Measurements from ENCODE around the gene CAPNS1.

Gene CAPNS1

DNA sequence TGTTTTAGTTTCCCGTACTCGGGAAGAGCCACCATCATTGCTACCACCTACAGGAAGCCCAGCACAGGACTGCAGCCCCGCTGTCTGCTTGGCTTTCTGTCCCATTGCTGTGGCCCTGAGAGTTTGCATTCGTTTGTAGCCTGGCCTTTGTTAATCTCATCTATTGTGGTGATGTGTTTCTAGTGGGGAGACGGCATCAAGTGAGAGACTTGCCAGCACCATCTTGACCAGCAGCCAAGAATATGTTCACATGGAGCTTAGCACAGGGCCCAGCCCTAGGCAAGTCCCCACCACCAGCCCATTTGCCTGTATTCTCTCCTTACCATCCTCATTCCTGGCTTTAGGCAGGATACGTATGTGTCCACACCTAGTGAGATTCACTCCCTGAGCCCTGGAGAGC, 46.2 kb upstream of the CAPNS1 start:
- Histone ChIP-seq H3K9ac (no peak overlapping the region), H3K79me2 (no peaks in the 10 kb centered on the region)
- TF ChIP-seq, protein P1, sequence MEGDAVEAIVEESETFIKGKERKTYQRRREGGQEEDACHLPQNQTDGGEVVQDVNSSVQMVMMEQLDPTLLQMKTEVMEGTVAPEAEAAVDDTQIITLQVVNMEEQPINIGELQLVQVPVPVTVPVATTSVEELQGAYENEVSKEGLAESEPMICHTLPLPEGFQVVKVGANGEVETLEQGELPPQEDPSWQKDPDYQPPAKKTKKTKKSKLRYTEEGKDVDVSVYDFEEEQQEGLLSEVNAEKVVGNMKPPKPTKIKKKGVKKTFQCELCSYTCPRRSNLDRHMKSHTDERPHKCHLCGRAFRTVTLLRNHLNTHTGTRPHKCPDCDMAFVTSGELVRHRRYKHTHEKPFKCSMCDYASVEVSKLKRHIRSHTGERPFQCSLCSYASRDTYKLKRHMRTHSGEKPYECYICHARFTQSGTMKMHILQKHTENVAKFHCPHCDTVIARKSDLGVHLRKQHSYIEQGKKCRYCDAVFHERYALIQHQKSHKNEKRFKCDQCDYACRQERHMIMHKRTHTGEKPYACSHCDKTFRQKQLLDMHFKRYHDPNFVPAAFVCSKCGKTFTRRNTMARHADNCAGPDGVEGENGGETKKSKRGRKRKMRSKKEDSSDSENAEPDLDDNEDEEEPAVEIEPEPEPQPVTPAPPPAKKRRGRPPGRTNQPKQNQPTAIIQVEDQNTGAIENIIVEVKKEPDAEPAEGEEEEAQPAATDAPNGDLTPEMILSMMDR (IDR thresholded peaks at IDR 0.05), result no peak

DNA sequence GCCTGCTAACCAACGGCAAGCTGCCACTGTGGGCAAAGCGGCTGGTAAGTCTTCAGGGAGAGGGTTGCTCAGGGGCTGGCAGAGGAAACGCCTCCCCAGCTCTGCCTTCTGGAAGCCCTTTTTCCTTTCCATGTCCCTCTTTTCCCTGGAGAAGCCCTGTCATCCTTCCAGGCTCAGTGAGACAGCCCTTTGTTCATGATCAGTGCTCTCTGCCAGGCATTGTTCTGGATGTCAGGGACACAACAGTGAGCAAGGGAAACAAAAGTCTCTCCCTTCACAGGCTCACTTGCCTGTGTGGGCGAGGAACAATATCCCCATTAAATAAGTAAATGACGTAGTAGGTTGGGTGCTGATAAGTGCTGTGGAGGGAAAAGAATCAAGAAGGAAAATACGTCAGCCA, 42.8 kb upstream of the CAPNS1 start:
- H3K27ac ChIP-seq, result no peak overlapping the region

More for the DNA sequence above, 46.2 kb upstream of the CAPNS1 start:
- H3K36me3 ChIP-seq (ENCODE audit: control insufficient read depth, insufficient read depth, low read length), result no peaks in the 10 kb centered on the region
- no peak overlapping the region for H3K4me3 ChIP-seq (ENCODE audit: low read depth, low read length)
- H3K9me3 ChIP-seq (ENCODE audit: control insufficient read depth, low read length), result no peaks in the 10 kb centered on the region
- no peak overlapping the region for H3K4me2 ChIP-seq (ENCODE audit: low read length)
- no peaks in the 10 kb centered on the region for H3K4me1 ChIP-seq
- no peak overlapping the region for H3K27ac ChIP-seq
- H2AFZ ChIP-seq, result no peak overlapping the region
- H3K27me3 ChIP-seq (ENCODE audit: control insufficient read depth, insufficient read depth, low read length), result no peaks in the 10 kb centered on the region

DNA sequence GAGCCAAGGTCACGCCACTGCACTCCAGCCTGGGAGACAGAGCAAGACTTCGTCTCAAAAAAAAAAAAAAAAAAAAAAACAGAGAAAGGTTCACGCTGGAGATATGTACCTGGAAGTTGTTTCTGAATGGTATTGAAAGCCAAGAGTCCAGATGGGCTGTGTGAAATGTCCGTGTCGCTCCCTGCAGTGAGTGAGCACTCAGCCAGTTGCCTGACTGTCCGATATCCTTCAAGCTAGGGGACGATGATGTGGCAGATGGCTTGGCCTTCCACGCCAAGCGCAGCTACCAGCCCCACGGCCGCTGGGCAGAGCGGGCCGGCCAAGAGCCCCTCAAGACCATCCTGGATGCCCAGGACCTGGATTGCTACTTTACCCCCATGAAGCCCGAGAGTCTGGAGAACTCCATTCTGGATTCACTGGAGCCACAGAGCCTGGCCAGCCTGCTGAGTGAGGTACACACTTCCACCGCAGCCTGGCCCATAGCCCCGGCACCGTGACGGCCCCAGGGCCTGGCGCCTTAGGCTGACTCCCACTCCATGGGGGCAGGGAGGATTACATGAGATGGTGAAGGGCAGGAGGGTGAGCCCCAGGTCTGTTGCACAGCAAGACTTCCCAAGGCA, 40.6 kb upstream of the CAPNS1 start:
- H3K27ac ChIP-seq, result no peak overlapping the region
- H3K79me2 ChIP-seq, result no peaks in the 10 kb centered on the region
- no peaks in the 10 kb centered on the region for H3K36me3 ChIP-seq (ENCODE audit: control insufficient read depth, insufficient read depth, low read length)
- no peaks in the 10 kb centered on the region for H3K27me3 ChIP-seq (ENCODE audit: control insufficient read depth, insufficient read depth, low read length)
- no peaks in the 10 kb centered on the region for H3K4me1 ChIP-seq
- no peak overlapping the region for H3K4me3 ChIP-seq (ENCODE audit: low read depth, low read length)
- no peak overlapping the region for H3K9ac ChIP-seq
- no peaks in the 10 kb centered on the region for H3K9me3 ChIP-seq (ENCODE audit: control insufficient read depth, low read length)
- TF ChIP-seq, protein P1 (IDR thresholded peaks at IDR 0.05), result no peak
- H2AFZ ChIP-seq, result no peak overlapping the region
- no peak overlapping the region for H3K4me2 ChIP-seq (ENCODE audit: low read length)

More for the DNA sequence above, 42.8 kb upstream of the CAPNS1 start:
- Histone ChIP-seq H3K4me1 (no peaks in the 10 kb centered on the region), H3K79me2 (no peaks in the 10 kb centered on the region), H3K36me3 (ENCODE audit: control insufficient read depth, insufficient read depth, low read length) (no peaks in the 10 kb centered on the region), H3K9ac (no peak overlapping the region), H2AFZ (no peak overlapping the region), H3K4me2 (ENCODE audit: low read length) (no peak overlapping the region), H3K4me3 (ENCODE audit: low read depth, low read length) (no peak overlapping the region), H3K9me3 (ENCODE audit: control insufficient read depth, low read length) (no peaks in the 10 kb centered on the region), H3K27me3 (ENCODE audit: control insufficient read depth, insufficient read depth, low read length) (no peaks in the 10 kb centered on the region)
- TF ChIP-seq, protein P1 (IDR thresholded peaks at IDR 0.05), result no peak

DNA sequence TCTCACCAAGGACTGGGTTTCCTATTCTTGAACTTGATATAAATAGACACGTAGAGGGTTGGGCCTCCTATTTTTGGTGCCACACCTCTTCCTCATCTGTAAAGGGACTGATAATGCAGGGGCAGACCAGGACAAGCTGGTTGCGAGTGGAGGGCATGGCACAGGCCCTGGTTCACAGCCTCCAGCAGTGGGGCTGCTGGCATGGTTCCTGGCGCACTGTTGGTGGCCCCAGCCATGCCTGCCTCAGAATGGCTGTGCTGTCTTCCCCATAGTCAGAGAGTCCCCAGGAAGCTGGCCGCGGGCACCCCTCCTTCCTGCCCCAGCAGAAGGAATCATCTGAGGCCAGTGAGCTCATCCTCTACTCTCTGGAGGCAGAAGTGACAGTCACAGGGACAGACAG, 39.4 kb upstream of the CAPNS1 start:
- Histone ChIP-seq H2AFZ (no peak overlapping the region), H3K36me3 (ENCODE audit: control insufficient read depth, insufficient read depth, low read length) (no peaks in the 10 kb centered on the region), H3K4me1 (no peaks in the 10 kb centered on the region), H3K9ac (no peak overlapping the region), H3K9me3 (ENCODE audit: control insufficient read depth, low read length) (no peaks in the 10 kb centered on the region), H3K79me2 (no peaks in the 10 kb centered on the region), H3K4me2 (ENCODE audit: low read length) (no peak overlapping the region), H3K4me3 (ENCODE audit: low read depth, low read length) (no peak overlapping the region), H3K27ac (no peak overlapping the region), H3K27me3 (ENCODE audit: control insufficient read depth, insufficient read depth, low read length) (no peaks in the 10 kb centered on the region)
- TF ChIP-seq, protein P1 (IDR thresholded peaks at IDR 0.05), result no peak
